ENCODE results near the gene TMEM86B. TPM values are rescaled to one million over a fixed set of nuclear protein-coding genes. Genes with fewer than 3 reads are reported as not detected.

Gene TMEM86B
- polyA plus RNA-seq, 1 of the 3 experiments (the other 2 are of a cell fraction), result 3.0 TPM

GRCh38 chr19:55272142-55272541 is 43.6 kb upstream of the TMEM86B start:
- Histone ChIP-seq H3K9me2 (no peaks in the 10 kb centered on the region), H3K9ac (no peak overlapping the region), H3F3A (replicated peaks; ENCODE audit: insufficient read depth) (no peaks in the 10 kb centered on the region), H2AFZ (ENCODE audit: low read depth) (no peak overlapping the region), H4K20me1 (ENCODE audit: insufficient read depth) (no peaks in the 10 kb centered on the region), H3K27me3 (ENCODE audit: insufficient read depth) (no peaks in the 10 kb centered on the region), H3K9me3 (no peaks in the 10 kb centered on the region), H3K4me2 (no peak overlapping the region), H3K79me2 (ENCODE audit: insufficient read depth) (no peaks in the 10 kb centered on the region; the same call in 1 of the 2 replicates), H3K27ac (ENCODE audit: low read depth in 2 of 2, low read length in 1 of 2) (no peak overlapping the region), H3K4me3 (ENCODE audit: low read depth in 2 of 2, low read length in 1 of 2) (no peak overlapping the region), H3K36me3 (replicated peaks in 1 of 2; ENCODE audit: control insufficient read depth in 1 of 2, insufficient read depth in 2 of 2, low read length in 1 of 2) (peaks cover 0 to 23% of the 10 kb centered on the region in 2 experiments), H3K4me1 (ENCODE audit: control insufficient read depth in 1 of 2, insufficient read depth in 2 of 2, low read depth in 1 of 2, low read length in 1 of 2) (no peaks in the 10 kb centered on the region)
- ChIA-PET POLR2A (no interaction called here), CTCF (no interaction called here)
- TF ChIP-seq CHD2 (IDR thresholded peaks at IDR 0.05; ENCODE audit: low read length, partially characterized antibody) (no peak), EZH2phosphoT487 (IDR thresholded peaks at IDR 0.05; ENCODE audit: borderline replicate concordance, low read depth) (no peak), IRF3 (IDR thresholded peaks at IDR 0.05; ENCODE audit: low read depth, low read length) (no peak), FOSL2 (IDR thresholded peaks at IDR 0.05; ENCODE audit: borderline replicate concordance, low read depth) (no peak), CTCF (IDR thresholded peaks at IDR 0.05) (no peak), ZBTB33 (IDR thresholded peaks at IDR 0.05; ENCODE audit: borderline replicate concordance, low read depth) (no peak), YY1 (IDR thresholded peaks at IDR 0.05; ENCODE audit: low read depth) (no peak), SIN3A (IDR thresholded peaks at IDR 0.05; ENCODE audit: borderline replicate concordance, low read depth, low read length) (no peak), TCF12 (IDR thresholded peaks at IDR 0.05) (no peak), RFX5 (IDR thresholded peaks at IDR 0.05; ENCODE audit: low read length) (no peak)
- WGBS (ENCODE audit: low lambda C conversion rate), result 97% methylated on average over 18 of the region's 18 CpGs
- DNase-seq, result no peak

- Histone ChIP-seq H3K4me1 (ENCODE audit: control insufficient read depth in 1 of 2, insufficient read depth in 2 of 2, low read depth in 1 of 2, low read length in 1 of 2) (no peaks in the 10 kb centered on the region), H3K9me3 (no peaks in the 10 kb centered on the region), H3K27ac (ENCODE audit: low read depth in 2 of 2, low read length in 1 of 2) (no peak overlapping the region), H3K27me3 (ENCODE audit: insufficient read depth) (no peaks in the 10 kb centered on the region), H3F3A (replicated peaks; ENCODE audit: insufficient read depth) (no peaks in the 10 kb centered on the region), H3K4me3 (ENCODE audit: low read depth in 2 of 2, low read length in 1 of 2) (no peak overlapping the region), H3K4me2 (no peak overlapping the region), H4K20me1 (ENCODE audit: insufficient read depth) (no peaks in the 10 kb centered on the region), H3K79me2 (ENCODE audit: insufficient read depth) (no peaks in the 10 kb centered on the region; the same call in 1 of the 2 replicates), H3K36me3 (replicated peaks in 1 of 2; ENCODE audit: control insufficient read depth in 1 of 2, insufficient read depth in 2 of 2, low read length in 1 of 2) (peaks cover 4 to 14% of the 10 kb centered on the region in 2 experiments), H3K9me2 (no peaks in the 10 kb centered on the region), H2AFZ (ENCODE audit: low read depth) (no peak overlapping the region), H3K9ac (no peak overlapping the region)
- ChIA-PET POLR2A (no interaction called here), CTCF (no interaction called here)
- WGBS (ENCODE audit: low lambda C conversion rate), result 90% methylated on average over 24 of the region's 25 CpGs
- no peak for DNase-seq
- TF ChIP-seq MAX (IDR thresholded peaks at IDR 0.05; ENCODE audit: low read depth) (no peak), GATA2 (CRISPR knock-in tag; IDR thresholded peaks at IDR 0.05) (no peak), NRF1 (IDR thresholded peaks at IDR 0.05; ENCODE audit: low read depth, low read length) (no peak), RFX5 (IDR thresholded peaks at IDR 0.05; ENCODE audit: low read length) (no peak), CHD2 (IDR thresholded peaks at IDR 0.05; ENCODE audit: low read length, partially characterized antibody) (no peak), MEF2A (IDR thresholded peaks at IDR 0.05; ENCODE audit: borderline replicate concordance, low read depth) (no peak), ELF1 (IDR thresholded peaks at IDR 0.05) (no peak), FOXM1 (IDR thresholded peaks at IDR 0.05; ENCODE audit: low read depth) (no peak), POLR2AphosphoS5 (IDR thresholded peaks at IDR 0.05; ENCODE audit: low read depth, low read length) (no peak), SIN3A (IDR thresholded peaks at IDR 0.05; ENCODE audit: borderline replicate concordance, low read depth, low read length) (no peak), ZBTB33 (IDR thresholded peaks at IDR 0.05; ENCODE audit: borderline replicate concordance, low read depth) (no peak), GABPA (IDR thresholded peaks at IDR 0.05; ENCODE audit: low read depth) (no peak), YY1 (IDR thresholded peaks at IDR 0.05; ENCODE audit: low read depth) (no peak), TAF1 (IDR thresholded peaks at IDR 0.05; ENCODE audit: borderline replicate concordance, low read depth, low read length) (no peak), EP300 (IDR thresholded peaks at IDR 0.05; ENCODE audit: borderline replicate concordance in 1 of 2, low read depth in 1 of 2, low read length in 1 of 2) (no peak)
Measured at GRCh38 chr19:55270172-55270942, 41.8 kb upstream of the TMEM86B start.
